Fibroblast of skin of left biceps (primary cell): ENCODE data around the gene UBXN2A.
A peak's percentile ranks its signal among the peaks of the same experiment; 100 is the strongest.
"Not testable (repeated sequence)": the region's sequence is repeated elsewhere in the genome, so short reads cannot be mapped to it uniquely, and the experiment has no call there.

ENCODE experiments used
- DNase-seq, 2 experiments: peaks; one replicate each; pipeline ENCODE4 v3.0.0-alpha.2; 2013; ENCODE audit warnings: low read depth in 2 of 2

Gene UBXN2A

DNA sequence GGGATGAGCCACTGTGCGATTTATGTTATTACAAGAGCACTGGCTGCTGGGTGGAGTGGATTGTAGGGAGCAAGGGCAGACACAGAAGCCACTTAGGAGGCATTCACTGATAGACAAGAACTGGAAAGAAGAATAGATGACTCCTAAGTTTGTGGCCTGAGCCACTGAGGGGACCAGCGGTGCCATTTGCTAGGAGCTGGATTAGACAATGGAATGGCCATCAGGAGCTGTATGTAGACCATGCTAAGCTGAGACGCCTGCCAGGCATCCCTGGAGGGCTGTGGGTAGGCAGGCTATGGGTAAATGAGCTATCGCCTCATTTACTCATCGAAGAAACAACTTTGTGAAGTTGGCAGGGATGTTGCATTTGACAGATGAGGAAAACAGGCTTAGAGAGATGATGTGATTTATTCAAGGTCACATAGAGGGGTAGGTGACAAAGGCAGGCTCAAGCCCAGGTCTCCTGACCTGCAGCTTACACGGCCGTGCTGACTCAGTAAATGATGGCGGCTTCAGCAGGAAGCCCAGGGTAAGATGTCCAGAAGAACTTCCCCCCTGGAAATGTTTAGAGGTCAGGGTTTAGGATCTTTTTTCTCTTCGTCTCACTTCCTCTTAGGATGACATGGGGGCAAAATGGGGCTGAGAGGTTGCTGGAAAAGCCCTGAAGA lies 72.4 kb downstream of the UBXN2A start:
- DNase-seq: no peak

DNA sequence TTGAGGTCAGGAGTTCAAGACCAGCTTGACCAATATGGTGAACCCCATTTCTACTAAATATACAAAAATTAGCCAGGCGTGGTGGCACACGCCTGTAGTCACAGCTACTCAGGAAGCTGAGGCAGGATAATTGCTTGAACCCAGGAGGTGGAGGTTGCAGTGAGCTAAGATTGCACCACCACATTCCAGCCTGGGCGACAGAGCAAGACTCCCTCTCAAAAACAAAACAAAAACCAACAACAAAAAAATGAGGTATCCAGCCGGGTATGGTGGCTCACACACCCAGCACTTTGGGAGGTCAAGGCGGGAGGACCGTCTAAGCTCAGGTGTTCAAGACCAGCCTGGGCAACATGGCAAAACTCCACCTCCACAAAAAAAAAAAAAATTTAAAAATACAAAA lies 74.6 kb downstream of the UBXN2A start:
- not testable (repeated sequence) for DNase-seq

DNA sequence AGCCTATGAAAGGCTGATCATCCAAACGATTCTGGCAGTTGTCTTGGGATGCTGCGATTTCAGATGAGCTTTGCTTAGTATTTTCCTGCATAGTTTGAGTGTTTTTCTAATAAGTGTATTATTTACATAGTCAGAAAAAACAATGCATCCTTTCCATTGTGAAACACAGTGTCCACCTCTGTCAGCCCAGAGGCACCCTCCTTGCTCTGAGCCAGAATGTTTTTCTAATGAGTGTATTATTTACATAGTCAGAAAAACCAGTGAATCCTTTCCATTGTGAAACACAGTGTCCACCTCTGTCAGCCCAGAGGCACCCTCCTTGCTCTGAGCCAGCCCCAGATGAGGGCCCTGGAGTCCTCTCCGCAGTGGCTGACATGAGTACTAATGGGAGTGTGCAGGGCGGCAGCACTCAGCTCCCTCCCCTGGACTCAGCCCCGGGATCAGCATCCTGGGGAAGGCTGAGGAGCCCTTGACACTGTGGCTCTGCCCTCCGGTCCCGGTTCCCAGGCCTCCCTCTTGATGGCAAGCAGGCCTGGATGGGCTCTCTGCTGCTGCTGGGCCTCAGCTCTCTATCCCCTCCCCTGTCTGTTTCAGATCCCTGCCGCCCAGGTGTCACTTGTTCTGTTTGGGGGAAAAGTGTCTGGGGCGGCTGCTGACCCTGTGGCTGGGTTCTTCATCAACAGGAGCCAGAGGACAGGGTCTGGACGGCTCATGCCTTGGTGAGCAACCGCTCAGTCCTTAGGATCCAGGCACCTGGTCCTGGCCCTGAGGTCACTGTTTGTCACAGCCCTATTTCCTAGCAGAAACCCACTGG lies 75.5 kb downstream of the UBXN2A start:
- peak; percentile 3 to 6 for DNase-seq

DNA sequence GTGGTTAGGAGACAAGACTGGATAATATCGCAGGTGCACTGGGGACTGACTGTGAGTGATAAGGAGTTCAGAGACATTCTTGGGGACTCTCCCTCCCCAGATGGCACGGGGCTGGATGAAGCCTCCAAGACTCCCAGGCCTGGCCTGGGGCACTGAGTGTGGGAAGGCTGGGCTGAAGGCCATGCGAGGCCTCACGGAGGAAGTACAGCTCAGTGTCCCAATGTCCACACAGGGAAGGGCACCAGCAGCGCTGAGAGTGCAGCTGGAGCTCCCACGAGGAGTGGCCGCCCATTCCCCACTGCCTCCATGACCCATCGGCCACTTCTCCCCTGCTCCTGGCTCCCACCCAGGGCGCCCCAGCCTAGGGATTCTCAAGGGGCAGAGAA lies 76.1 kb downstream of the UBXN2A start:
- no peak for DNase-seq

DNA sequence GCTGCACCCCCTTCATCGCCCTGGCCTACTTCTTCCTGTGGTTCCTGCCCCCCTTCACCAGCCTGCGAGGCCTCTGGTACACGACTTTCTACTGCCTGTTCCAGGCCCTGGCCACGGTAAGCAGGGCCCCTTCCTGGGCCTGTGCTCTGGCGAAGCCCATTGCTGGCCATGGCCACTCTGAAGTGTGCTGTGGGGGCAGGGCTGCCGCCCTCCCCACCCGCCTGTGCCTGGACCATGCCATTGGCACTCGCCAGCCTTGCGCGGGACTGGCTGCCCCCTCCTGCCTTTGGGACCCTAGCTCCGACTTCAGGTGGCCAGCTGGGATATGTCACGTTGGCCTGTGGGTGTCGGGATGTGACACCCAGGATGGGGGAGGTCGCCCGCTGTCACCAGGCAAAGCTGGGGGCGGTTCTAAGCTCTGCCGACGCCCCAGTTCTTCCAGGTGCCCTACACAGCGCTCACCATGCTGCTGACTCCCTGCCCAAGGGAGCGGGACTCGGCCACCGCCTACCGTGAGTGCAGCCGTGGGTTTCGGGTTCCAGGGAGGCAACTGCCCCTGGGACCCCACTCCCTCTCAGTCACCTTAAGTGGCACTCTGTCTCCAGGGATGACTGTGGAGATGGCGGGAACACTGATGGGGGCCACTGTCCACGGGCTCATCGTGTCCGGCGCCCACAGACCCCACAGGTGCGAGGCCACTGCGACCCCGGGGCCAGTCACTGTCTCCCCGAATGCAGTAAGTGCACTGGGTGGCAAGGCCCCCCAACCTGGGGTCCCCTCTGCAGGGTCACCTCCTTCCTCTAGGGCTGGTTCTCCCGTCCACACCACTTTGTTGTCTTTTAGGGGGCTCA lies 76.8 kb downstream of the UBXN2A start:
- DNase-seq: no peak

DNA sequence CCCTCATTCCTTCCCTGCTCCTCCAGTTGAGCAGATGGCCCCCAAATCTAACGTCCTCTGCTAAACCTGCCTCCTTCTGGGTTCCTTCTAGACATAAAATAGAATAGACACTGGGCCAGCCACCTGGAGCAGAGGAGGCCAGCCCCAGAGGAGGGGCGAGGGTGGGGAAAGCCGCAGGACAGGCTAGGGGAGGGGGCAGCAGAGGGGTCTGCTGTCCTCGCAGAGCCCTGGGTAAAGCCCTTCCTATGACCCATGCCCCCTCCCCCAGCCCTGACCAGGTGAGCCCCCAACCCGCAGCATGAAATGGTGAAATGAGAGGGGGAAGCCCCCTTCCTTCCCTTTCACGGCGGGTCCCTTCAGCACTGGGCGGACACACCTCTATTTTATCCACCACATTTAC lies 77.4 kb downstream of the UBXN2A start:
- DNase-seq: no peak

DNA sequence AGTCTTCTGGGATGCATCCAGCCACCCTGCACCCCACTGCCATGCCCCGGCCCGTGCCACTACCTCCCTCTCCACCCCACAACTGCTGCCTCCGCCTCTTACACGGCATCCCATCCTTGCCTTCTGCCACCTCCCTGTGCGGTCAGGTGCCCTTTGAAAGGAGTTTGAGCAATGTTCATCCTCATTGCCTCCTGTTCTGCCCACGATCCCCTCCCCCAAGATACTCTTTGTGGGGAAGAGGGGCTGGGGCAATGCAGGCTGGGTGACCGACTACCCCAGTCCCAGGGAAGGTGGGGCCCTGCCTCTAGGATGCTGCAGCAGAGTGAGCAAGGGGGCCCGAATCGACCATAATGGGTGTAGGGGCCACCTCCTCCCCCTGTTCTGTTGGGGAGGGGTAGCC lies 78.0 kb downstream of the UBXN2A start:
- no peak for DNase-seq

DNA sequence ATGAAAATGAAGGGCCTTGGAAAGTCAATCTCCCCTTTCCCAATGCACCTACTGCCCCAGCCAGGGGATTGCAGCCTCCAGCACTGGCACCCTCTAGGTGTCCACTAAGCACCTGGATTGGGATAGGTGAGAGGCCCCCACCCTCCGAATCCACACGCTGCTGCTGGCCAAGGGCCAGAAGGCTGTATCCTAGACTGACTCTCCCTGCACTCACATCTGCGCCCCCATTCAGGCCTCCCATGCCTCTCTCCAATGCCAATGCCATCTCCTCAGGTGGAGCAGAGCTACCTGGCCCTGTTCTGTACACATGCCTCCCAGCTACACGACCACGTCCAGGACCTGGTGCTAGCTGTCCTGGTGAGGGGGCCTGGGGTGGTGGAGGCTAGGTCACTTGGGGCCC lies 79.5 kb downstream of the UBXN2A start:
- DNase-seq: no peak

DNA sequence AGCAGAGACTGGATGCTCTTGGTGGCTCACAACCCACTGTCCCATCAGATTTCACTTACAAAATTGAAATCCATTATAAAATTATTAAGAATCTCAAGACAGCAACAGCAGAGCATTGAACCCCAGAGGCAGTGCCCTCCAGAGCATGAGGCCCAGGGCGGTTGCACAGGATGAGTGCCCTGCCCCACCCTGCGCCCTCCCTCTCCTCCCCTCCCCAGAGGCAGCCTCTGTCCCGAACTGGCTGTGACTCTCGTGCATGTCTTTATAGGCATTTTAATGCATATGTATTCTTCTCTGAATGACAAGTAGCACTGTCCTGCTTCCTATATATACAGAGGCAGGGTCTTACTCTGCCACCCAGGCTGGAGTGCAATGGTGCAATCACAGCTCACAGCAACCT lies 80.0 kb downstream of the UBXN2A start:
- DNase-seq: no peak

DNA sequence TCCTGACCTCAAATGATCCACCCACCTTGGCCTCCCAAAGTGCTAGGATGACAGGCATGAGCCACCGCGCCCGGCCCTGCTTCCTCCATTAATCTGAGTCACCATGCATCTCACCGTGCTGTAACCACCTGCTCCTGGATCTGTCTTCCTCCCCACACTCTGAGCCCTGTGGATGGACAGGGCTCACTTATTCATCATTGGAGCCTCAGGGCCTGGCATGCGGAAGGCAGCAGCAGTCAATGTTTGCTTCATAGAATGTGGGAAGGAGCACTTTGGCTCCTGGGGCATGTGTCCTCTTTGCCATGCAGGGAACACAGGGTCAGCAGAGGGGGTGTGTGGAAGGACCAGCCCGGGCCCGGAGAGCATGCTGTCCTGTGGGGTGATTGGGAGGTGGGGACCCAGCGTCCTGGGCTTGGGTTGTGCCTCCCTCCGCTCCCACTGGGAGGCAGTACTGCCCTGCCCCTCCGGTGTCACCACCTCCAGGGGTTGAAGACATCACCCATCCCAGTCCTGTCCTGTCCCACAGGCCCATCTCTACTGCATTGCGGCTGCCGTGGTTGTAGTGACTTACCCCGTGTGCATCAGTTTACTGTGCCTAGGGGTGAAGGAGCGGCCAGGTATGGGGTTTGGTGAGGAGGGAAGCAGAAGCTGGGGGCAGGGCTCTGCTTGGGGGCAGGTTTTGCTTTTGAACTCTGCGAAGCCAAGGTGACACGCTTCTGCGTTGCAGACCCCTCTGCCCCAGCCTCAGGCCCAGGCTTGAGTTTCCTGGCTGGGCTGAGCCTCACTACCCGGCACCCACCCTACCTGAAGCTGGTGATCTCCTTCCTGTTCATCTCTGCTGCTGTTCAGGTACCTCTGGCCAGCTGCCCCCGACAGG lies 81.1 kb downstream of the UBXN2A start:
- DNase-seq: no peak

DNA sequence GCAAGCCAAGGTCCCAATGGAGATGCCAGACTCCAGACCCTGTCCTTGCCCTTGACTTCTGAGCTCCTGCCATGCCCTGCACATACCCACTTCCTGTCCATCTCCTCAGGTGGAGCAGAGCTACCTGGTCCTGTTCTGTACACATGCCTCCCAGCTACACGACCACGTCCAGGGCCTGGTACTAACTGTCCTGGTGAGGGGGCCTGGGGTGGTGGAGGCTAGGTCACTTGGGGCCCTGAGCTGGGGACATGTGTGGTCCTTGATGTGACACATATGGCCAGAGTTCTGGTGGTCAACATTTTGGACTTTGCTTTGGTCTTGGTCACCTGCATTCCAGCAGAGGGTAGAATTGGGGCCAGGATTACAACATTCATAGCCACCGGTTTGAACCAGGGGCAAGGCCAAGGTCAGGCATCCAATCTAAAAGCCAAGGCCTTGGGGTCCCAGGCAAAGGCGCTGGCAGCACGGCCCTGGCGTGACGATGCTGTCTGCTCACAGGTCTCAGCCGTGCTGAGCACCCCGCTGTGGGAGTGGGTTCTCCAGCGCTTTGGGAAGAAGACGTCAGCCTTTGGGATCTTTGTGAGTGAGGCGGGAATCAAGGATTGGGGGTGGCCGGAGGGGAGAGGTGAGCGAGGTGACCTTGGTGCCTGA lies 82.2 kb downstream of the UBXN2A start:
- no peak for DNase-seq

DNA sequence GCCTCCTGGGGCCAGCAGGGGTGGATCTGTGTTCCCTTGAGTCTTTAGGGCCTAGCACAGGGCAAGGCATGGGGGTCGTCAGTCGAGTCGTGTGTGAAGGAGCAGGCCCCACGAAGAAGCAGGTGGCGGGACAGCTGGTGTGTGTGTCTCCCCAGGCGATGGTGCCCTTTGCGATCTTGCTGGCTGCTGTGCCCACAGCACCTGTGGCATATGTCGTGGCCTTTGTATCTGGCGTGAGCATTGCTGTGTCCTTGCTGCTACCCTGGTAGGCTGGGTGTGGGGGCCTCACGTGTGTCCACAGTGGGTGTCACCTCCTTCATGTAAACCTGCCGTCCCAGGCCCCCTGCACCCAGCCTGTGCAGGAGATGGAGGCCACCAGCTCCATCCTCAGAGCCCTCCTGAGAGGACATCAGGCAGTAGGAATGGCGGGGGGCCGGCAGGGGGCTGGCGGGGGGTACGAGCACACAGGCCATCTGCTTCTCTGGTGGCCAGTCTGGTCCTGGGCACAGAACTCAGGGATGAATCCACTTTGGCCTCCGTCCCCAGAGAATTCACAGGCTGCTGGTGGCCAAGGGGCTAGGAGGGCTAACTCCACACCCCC lies 82.8 kb downstream of the UBXN2A start:
- no peak for DNase-seq

DNA sequence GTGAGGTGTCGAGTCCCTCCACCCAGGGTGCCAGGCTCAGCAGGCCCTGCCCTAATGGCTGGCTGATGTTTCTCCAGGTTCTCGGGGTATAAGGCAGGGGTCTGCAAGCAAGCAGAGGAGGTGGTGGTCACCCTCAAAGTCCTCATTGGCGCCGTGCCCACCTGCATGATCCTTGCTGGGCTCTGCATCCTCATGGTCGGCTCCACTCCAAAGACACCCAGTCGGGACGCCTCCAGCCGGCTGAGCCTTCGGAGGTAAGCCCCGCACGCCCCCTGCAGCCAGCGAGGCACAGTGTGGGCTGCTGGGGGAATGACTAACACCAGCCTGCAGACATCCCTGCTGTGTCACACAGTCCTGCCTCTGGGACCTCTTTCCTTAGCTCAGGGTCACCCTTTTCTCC lies 83.8 kb downstream of the UBXN2A start:
- DNase-seq: no peak

DNA sequence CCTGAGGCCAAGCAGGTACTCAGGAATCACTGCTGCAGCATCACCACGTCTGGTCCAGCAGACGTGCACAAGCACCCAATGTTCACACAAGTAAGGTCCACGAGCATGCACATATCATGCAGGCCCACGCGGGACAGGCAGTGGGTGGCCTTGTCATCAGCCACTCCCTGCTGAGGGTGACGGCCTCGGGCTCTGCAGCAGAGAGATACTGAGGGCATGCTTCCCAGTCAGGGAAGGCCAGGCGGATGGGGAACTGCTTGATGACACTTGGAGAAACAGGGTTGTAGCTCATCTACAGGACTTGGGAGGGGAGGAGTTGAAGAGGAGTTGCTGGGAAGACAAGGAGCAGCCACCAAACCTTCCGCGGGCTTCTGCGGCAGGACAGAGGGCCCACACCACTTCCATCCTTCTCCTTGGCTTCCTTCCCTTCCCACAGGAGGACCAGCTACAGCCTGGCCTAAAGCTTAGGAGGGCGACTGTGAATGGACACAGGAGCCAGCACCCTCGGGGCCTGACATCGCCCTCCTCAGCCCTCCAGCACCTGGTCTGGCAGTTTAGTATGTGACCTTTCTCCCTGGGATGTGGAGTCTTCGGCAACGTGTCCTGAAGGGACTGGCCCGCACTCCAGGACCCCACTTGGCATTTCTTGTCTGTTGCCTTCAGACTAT lies 84.9 kb downstream of the UBXN2A start:
- no peak for DNase-seq

DNA sequence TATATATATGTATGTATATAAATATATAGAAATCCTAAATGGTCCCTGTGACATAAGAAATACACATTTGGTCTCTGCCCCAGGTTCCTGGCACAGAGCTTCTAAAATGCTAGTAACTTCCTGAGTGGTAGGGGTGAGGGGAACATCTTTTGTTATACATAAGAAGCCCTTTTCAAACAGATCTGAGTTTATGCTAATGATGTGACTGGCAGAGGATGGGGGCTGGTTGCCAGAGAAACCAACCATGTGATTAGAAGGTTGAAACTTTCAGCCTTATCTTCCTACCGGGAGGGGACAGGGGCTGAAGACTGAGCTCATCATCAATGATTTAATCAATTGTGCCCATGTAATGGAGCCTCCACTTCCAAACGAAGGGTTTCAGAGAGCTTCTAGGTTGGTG lies 86.0 kb downstream of the UBXN2A start:
- no peak for DNase-seq

DNA sequence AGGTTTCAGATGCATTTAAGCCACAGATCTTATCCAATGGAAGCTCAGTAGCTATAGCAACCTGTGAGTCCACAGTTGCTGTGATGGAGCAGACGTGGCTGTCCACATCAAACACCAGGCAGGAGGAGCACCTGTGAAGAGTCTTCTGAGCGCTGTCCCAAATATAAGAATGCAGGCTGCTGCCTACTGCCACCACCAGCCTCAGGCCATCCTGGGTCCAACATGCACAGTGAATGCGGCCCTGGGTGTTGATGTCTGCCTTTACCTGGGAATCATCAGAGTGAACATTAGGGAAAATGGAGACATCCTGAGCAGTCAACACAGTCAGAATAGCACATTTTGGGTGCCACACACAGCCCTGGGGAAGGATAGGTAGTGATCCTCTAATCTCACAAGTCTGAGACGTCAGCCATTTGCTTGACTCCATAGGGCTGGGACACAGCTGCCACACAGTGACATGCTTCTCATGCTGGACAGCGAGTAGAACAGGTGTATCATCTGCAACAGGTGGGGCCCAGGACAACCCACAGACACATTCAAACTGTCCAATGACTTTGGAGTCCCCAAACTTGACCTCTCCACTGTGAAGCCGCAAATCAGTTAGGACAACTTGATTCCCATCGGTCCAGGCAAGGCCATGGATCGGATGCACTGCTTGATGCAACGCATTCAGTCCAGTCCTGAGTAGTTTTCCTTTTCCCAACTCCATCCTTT lies 98.7 kb downstream of the UBXN2A start:
- DNase-seq: no peak

DNA sequence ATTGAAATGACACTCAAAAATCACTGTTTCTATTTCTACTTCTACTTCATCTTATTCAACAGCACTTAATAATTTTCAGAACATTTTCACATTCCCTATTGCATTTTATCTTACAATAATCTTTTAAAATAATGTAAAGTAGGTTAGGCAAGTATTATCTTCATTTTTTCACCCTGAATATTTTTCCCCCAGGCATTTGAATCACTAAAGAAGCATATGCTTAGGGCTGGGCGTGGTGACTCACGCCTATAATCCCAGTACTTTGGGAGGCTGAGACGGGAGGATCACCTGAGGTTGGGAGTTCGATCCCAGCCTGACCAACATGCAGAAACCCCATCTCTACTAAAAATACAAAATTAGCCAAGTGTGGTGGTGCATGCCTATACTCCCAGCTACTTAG lies 100.2 kb downstream of the UBXN2A start:
- no peak for DNase-seq

DNA sequence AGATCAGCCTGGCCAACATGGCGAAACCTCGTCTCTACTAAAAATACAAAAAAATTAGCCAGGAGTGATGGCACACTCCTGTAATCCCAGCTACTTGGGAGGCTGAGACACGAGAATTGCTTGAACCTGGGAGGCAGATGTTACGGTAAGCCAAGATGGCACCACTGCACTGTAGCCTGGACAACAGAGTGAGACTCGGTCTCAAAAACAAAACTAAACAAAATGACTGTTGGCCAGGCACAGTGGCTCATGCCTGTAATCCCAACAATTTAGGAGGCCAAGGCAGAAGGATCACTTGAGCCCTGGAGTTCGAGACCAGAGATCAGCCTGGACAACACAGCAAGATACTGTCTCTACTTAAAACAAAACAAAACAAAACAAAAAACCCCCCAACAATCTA lies 102.9 kb downstream of the UBXN2A start:
- not testable (repeated sequence) for DNase-seq
